ENCODE results near the gene PRPF6.
"Not testable (repeated sequence)": the region's sequence is repeated elsewhere in the genome, so short reads cannot be mapped to it uniquely, and the experiment has no call there.

Gene PRPF6

GRCh38 chr20:63960654-63961621, 20.0 kb upstream of the PRPF6 start:
- not testable (repeated sequence) for DNase-seq (ENCODE audit: low read depth in 2 of 3, low spot score in 2 of 3)

GRCh38 chr20:63961664-63962425, 19.1 kb upstream of the PRPF6 start:
- DNase-seq (ENCODE audit: low read depth in 2 of 3, low spot score in 2 of 3): no peak

DNA sequence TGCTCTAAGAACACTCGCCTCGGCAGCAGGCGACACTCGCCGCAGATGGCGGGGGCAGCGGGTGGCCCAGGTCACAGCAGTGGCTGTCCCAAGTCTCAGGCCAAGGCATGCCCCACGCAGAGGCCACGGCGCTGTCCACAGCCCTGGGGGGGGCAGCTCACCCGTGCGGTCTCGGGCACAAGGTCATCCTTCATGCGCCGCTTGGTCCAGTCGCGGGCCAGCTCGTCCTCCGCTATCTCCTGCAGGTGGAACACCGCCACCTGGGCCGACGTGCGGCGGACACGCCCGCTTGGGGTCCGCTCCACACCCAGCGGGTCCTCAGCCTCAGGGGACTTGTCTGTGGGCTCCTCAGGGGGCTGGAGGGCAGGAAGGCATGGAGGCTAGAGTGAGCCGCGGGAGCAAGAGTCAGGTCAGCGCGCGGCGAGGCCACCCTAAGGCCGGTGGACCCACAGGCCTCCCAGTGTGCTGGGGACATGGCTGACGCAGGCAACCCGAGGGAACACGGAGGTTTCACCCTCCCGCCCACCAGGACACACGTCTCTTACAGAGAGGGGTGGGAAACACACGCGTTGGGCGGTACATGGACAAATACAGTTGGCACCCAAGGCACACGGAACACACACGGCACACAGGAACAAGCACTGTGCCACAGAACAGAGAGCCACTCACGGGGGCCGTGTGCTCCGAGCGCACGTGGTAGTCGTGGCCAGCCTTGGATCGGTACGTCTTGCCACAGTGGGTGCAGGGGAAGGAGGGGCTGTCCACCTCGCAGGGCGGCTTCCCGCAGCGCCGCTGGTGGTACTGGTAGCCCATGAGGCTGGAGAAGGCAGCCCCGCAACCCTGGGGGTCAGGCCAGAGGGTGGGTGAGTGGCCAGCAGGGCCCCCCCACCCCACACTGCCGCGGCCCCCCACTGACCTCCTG, 18.2 kb upstream of the PRPF6 start:
- DNase-seq (ENCODE audit: low read depth in 2 of 3, low spot score in 2 of 3): no peak

DNA sequence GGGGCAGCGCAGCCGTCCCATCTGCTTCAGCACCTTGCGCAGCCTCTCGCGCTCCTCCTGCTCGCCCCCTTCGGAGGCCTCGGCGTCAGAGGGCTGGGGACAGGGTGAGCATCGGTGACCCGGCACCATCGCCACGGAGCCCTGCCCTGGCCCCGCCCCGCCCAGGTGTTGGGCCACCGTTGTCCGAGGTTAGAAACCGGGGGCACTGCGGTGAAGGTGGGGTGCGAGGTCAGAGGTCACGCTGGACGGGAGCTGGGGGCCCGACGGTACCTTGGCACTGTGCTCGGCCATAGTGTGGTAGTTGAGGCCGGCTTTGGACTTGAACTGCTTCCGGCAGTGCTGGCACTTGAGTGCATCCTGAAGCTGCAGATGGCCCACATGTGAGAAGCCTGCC, 17.6 kb upstream of the PRPF6 start:
- DNase-seq (ENCODE audit: low read depth in 2 of 3, low spot score in 2 of 3): no peak

DNA sequence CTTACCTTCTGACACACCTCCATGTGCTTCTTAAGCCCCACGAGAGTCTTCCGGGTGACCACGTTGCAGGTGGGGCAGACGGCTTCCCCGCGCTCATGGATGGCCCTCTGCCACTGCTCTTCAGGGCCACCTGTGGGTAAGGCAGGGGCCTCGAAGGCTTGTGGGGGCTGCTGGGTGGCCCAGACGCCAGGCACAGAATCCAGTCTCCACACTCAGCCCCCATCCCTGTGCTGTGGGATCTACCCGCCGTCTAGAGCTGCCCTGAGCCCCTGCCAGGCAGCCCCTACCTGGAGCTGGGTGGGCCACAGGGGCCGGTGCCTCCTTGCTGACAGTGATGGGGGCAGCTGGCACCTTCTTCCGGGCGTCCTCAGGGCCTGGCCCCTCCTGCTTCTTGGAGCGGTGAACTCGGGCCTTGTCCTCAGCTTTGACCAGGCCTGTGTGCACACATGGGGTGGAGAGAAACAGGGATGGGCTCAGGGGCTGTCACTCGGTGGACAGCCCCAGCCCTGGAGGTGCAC, 17.1 kb upstream of the PRPF6 start:
- DNase-seq (ENCODE audit: low read depth in 2 of 3, low spot score in 2 of 3): no peak

GRCh38 chr20:63964412-63964811, 16.5 kb upstream of the PRPF6 start:
- DNase-seq (ENCODE audit: low read depth in 2 of 3, low spot score in 2 of 3): no peak

- no peak for DNase-seq (ENCODE audit: low read depth in 2 of 3, low spot score in 2 of 3)
Observed at GRCh38 chr20:63966172-63966943, 14.6 kb upstream of the PRPF6 start.

- no peak for DNase-seq (ENCODE audit: low read depth in 2 of 3, low spot score in 2 of 3)
Observed at GRCh38 chr20:63966944-63967322, 14.0 kb upstream of the PRPF6 start.

DNA sequence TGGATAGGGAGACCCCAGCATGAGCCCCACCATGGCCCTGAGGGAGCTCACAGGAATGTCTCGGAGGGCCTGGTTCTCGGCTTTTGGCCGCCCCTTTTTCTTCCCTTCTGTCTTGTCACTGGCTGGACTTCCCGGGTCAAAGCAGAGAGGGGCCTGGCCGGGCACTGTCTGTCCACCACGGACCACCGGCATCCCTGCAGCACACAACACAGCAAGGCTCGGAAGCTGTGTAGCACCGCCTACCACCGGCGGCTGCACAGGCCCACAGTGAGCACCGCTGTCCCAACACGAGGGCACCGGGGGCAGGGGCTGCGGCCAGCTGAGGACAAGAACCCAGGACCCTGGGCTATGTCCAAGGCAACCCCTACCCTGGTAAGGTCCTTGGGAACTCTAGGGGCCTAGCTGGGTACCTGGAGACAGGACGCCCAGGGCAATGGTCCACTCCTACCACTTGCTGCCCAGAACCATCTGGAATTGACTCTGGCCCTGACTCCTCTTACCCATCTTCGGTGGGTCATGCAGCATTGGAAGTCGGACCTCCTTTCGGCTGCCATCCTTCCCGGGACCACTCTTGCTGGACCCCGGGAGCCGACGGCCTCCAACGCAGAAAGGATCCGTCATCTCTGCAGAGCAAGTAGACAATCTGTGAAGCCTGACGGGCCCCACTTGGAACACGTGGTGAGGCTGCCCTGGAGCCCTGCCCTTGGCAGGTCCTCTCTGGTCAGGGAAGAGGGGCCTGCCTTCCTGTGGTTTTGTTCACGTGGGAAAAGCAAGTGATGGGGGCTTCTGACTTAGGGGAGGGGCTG, 13.4 kb upstream of the PRPF6 start:
- no peak for DNase-seq (ENCODE audit: low read depth in 2 of 3, low spot score in 2 of 3)

GRCh38 chr20:63968136-63968927, 12.6 kb upstream of the PRPF6 start:
- no peak for DNase-seq (ENCODE audit: low read depth in 2 of 3, low spot score in 2 of 3)

- DNase-seq (ENCODE audit: low read depth in 2 of 3, low spot score in 2 of 3): no peak
Observed at GRCh38 chr20:63968928-63969760, 11.8 kb upstream of the PRPF6 start.

DNA sequence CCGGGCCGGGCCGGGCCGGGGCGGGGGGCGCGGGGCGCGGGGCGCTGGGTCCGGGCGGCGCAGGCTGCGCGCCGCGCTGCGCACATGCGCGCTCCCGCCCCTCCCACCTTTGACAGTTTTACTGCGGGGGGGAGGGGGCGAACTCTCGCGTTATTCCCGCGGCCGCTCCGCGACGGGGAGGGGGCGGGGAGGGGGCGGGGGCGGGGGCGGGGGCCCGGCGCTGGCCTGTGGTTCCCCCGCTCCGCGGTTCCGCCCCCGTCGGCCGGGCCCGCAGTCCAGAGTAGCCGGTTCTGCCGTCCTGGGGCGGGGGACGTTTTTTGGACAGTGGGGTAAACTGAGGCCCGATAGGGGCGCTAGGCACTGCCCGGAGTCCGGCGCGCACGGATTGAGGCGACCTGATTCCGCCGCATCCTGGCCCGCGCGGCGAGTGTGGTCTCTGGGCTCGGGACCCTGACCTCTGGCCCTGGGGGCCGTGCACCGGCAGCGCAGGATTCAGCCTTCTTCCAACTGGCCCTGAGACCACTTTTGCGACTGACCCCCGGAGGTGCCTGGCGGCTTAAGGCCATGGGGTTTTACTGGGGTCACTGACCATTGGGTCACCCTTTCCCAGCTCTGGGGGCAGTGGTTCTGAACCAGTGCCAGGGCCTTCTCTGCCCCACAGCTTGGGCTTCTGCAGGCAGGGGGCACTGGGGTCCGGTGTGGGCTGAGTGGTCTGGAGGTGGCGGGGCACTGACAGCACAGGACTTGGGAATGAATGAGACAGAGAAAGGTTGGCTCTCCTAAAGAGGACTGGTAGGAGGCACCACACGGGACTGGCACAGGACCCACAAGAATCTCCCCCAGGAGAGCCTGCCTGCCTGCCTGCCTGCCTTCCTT, 10.9 kb upstream of the PRPF6 start, which contains the start of gene ZNF512B:
TSS of gene ZNF512B (minus strand) at position 93 of the 876 bp plus-strand sequence. CDS start 1,980 bp downstream, outside the sequence.
- no peak for DNase-seq (ENCODE audit: low read depth in 2 of 3, low spot score in 2 of 3)

GRCh38 chr20:63970714-63971431, 10.1 kb upstream of the PRPF6 start:
- DNase-seq (ENCODE audit: low read depth in 2 of 3, low spot score in 2 of 3): no peak

GRCh38 chr20:63971960-63972311, 9.0 kb upstream of the PRPF6 start:
- not testable (repeated sequence) for DNase-seq (ENCODE audit: low read depth in 2 of 3, low spot score in 2 of 3)

DNA sequence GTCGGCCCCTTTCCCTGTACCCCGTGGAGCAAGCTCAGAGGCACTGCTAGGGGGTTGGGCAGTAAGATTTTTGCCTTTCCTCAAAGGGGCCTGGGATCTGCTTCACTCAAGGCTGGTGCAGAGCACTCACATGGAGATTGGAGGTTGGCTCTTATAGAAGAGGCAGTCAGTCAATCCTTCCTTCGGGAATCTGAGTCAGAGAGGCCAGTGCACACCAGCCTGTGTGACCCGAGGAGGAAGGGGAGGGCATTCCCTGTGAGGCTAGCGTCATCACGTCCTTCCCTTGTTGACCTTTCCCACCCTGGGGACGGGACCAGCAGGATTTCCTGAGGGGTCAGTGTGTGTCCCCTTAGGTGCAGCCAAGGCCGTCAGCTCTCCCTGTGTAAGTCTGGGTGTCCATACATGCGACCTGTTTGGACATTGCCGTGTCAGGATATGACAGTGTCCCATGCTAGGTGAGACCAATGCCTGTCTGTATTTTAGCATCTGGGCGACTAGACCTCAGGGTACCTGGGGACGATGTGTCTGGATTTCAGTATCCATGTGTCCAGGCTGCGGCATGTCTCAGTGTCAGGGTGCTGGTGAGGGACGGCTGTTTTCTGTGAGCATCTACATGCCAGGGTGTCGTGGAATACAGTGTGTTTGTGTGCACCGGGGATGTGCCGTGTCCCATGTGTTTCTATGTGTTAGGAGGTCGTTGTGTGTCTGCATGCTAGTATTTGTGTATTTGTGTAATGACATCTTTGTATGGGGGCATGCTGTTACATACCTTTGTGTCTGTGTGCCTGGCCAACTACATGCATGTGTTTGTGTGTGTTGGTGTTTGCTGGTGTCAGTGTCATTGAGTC, 8.4 kb upstream of the PRPF6 start:
- DNase-seq (ENCODE audit: low read depth in 2 of 3, low spot score in 2 of 3): no peak
